ENCODE measurements around the gene SERPINE2. TPM values are rescaled to one million over a fixed set of nuclear protein-coding genes. Genes with fewer than 3 reads are reported as not detected.

The SERPINE2 gene
- total RNA-seq, 6 experiments from 2014 or later, result 1.2 to 5.1 (median 2.1) TPM

DNA sequence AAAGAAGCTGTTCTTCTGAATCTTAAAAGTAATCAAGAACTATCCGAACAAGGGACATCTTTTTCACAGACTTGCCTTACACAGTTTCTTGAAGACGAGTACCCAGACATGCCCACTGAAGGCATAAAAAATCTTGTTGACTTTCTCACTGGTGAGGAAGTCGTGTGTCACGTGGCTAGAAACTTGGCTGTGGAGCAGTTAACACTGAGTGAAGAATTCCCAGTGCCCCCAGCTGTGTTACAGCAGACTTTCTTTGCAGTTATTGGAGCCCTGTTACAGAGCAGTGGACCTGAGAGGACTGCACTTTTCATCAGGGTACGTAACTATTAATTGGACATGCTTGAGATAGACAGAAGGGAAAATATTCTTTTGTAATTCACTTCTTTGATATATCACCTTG, 79.4 kb downstream of the SERPINE2 start:
- H3K4me3 ChIP-seq, result no peak overlapping the region
- 33% methylated on average over 5 of the region's 5 CpGs for WGBS (ENCODE audit: insufficient coverage, low coverage, low lambda C conversion rate, missing lambda C conversion rate)
- H3K4me1 ChIP-seq, result peaks cover 0 to 25% (median 4%) of the 10 kb centered on the region in 4 donors
- H3K27ac ChIP-seq, result no peak overlapping the region
- DNase-seq (no peak), ATAC-seq (no peak)
- intact Hi-C loops (cut with DNase I), result loop anchor here in 1 of 2 donors (10.0 kb wide), 1 partner anchor 55 kb away; no protein-coding TSS in a partner anchor
- H3K27me3 ChIP-seq, result no peaks in the 10 kb centered on the region
- H3K9me3 ChIP-seq, result no peaks in the 10 kb centered on the region
- TF ChIP-seq, protein P1, sequence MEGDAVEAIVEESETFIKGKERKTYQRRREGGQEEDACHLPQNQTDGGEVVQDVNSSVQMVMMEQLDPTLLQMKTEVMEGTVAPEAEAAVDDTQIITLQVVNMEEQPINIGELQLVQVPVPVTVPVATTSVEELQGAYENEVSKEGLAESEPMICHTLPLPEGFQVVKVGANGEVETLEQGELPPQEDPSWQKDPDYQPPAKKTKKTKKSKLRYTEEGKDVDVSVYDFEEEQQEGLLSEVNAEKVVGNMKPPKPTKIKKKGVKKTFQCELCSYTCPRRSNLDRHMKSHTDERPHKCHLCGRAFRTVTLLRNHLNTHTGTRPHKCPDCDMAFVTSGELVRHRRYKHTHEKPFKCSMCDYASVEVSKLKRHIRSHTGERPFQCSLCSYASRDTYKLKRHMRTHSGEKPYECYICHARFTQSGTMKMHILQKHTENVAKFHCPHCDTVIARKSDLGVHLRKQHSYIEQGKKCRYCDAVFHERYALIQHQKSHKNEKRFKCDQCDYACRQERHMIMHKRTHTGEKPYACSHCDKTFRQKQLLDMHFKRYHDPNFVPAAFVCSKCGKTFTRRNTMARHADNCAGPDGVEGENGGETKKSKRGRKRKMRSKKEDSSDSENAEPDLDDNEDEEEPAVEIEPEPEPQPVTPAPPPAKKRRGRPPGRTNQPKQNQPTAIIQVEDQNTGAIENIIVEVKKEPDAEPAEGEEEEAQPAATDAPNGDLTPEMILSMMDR (IDR thresholded peaks at IDR 0.05), result no peak
- peaks cover 0 to 26% (median 3%) of the 10 kb centered on the region in 4 donors for H3K36me3 ChIP-seq

DNA sequence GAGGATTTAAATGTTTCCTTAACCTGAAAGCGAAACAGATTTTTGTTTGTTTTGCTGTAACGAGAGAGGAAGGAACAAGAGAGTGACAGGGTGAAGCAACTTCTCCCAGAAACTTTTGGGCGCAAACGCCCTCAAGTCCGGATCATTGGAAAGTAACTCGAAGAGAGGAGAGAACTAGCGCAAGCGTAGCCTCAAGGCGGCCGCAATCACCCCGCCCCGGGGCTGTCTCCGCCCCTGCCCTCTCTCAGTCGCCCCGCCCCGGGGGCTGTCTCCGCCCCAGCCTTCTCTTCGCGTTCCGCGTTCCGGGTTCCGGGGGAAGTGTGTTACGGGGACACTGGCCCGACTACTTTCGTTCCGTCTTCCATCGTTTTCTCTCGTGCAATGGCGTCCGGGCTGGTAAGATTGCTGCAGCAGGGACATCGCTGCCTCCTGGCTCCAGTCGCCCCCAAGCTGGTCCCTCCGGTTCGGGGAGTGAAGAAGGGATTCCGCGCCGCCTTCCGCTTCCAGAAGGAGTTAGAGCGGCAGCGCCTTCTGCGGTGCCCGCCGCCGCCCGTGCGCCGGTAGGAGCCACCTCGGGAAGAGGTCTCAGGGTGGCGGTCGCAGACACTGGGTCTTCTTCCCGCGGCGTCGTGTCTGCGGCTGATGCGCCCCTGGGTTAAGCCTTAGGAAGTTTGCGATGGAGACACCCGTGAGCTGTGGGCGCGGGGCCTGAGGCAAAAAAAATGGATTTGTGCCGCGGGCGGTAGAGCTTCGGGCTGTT, 81.8 kb downstream of the SERPINE2 start, which contains the start of gene MRPL44:
Gene MRPL44, plus strand, starts transcription at position 372 of the 760 bp plus-strand sequence. Its CDS starts 10 bp downstream, at position 382.
- under 1% methylated on average over 33 of the region's 65 CpGs for WGBS (ENCODE audit: insufficient coverage, low coverage, low lambda C conversion rate, missing lambda C conversion rate)
- DNase-seq, result peak; percentile 97 to 98 (median 97)
- Histone ChIP-seq H3K9me3 (no peaks in the 10 kb centered on the region), H3K27me3 (no peaks in the 10 kb centered on the region), H3K4me1 (peaks cover 0 to 25% (median 4%) of the 10 kb centered on the region in 4 donors), H3K36me3 (peaks cover 0 to 16% (median 0%) of the 10 kb centered on the region in 4 donors), H3K4me3 (peak within 1 kb of the TSS; percentile 83 to 90 (median 83)), H3K27ac (peak within 1 kb of the TSS; percentile 66 to 83 (median 79))
- ATAC-seq, result peak; percentile 100
- TF ChIP-seq, protein P1 (IDR thresholded peaks at IDR 0.05), result peak in 1 of 4 donors; percentile 5
- peak; percentile 58 for TF ChIP-seq POLR2A (IDR thresholded peaks at IDR 0.05)
- intact Hi-C loops (cut with DNase I), result loop anchor here in 1 of 2 donors (10.0 kb wide), 1 partner anchor 52 kb away; no protein-coding TSS in a partner anchor

DNA sequence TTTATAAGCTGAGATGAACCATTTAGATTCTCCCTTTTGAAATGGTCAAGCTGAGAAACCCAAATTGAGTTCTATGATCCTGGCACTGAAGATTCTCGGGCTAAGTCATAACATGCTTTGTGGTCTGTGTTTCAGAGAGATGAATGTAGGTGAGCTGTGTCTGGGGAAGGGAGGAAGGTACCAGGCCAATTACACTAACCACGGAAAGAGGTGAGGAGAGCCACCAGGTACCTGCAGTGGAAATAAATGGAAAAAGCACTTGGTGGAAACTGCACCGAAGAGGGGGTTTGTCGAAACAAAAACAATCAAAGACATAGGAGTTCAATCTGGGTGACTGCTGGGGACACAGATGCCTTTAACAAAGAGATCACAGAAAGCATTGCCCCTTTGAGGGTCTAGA, 82.8 kb downstream of the SERPINE2 start:
- no peak for ATAC-seq
- TF ChIP-seq POLR2A (IDR thresholded peaks at IDR 0.05), result no peak
- TF ChIP-seq, protein P1 (IDR thresholded peaks at IDR 0.05), result no peak
- no peak for DNase-seq
- peaks cover 0 to 16% (median 0%) of the 10 kb centered on the region in 4 donors for H3K36me3 ChIP-seq
- no peaks in the 10 kb centered on the region for H3K9me3 ChIP-seq
- peaks cover 0 to 25% (median 4%) of the 10 kb centered on the region in 4 donors for H3K4me1 ChIP-seq
- 69% methylated on average over 4 of the region's 4 CpGs for WGBS (ENCODE audit: insufficient coverage, low coverage, low lambda C conversion rate, missing lambda C conversion rate)
- peak overlapping the region; percentile 66 to 83 (median 79) for H3K27ac ChIP-seq
- intact Hi-C loops (cut with DNase I), result loop anchor here in 1 of 2 donors (10.0 kb wide), 1 partner anchor 51 kb away; no protein-coding TSS in a partner anchor
- H3K27me3 ChIP-seq, result no peaks in the 10 kb centered on the region
- H3K4me3 ChIP-seq, result peak overlapping the region in 1 of 3 donors; percentile 90

DNA sequence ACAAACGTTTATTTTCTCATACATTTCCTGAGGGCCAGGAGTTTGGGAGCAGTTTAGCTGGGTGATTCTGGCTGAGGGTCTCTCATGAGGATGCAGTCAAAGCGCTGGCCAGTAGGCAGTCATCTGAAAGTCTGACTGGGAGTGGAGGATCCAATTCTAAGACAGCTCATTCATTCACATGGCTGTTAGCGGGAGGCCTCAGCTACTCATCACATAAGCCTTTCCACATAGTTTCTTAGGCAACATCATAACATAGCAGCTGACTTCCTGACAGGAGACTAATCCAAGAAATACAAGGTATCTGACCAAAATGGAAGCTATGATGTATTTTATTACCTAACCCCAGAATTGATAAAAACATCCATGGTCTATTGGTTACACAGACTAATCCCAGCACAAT, 84.7 kb downstream of the SERPINE2 start:
- Histone ChIP-seq H3K4me3 (no peak overlapping the region), H3K27me3 (no peaks in the 10 kb centered on the region), H3K27ac (no peak overlapping the region), H3K36me3 (no peaks in the 10 kb centered on the region), H3K9me3 (no peaks in the 10 kb centered on the region), H3K4me1 (peaks cover 0 to 12% (median 4%) of the 10 kb centered on the region in 4 donors)
- DNase-seq, result no peak
- TF ChIP-seq, protein P1 (IDR thresholded peaks at IDR 0.05), result no peak
- TF ChIP-seq POLR2A (IDR thresholded peaks at IDR 0.05), result no peak
- WGBS (ENCODE audit: insufficient coverage, low coverage, low lambda C conversion rate, missing lambda C conversion rate), result 76% methylated on average over 3 of the region's 3 CpGs
- no peak for ATAC-seq
- intact Hi-C loops (cut with DNase I), result loop anchor here in 1 of 2 donors (10.0 kb wide), 1 partner anchor 50 kb away; no protein-coding TSS in a partner anchor
